22Rv1 (cell line): ENCODE data around the gene RCAN2.

Source experiments
- H3K27ac ChIP-seq: fragments of 450-650 bp; 2 replicates; pipeline ENCODE4 v1.5.1; 2017
- ZFX ChIP-seq: fragments of 450-650 bp; IDR thresholded peaks from 2 replicates; pipeline ENCODE4 v1.6.1; 2017; ENCODE audit warnings: antibody characterized with exemption, borderline replicate concordance
- TF ChIP-seq, protein P1 (sequence below): fragments of 450-650 bp; IDR thresholded peaks from 2 replicates; pipeline ENCODE4 v1.5.1; 2017; ENCODE audit warnings: mild to moderate bottlenecking

RCAN2 gene

DNA sequence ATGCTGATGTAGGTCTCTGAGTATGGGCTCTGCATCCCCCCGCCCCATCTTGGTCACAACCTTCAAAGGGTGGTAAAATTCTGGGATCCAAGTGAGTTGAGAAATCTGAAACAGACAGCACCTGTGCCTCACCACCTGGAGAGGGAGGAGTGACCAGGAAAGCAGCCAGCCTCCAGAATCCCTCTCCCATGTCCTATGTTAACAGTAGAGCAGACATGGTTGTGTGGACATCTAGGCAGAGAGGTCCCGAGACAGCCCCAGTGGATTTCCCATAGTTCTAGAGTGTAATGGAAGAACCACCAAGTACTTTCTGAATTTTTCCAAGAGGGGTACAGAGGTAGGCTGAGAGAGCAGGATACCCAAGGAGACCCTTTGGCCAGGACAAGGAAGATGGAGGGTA lies 216.7 kb downstream of the RCAN2 start:
- TF ChIP-seq, protein P1, sequence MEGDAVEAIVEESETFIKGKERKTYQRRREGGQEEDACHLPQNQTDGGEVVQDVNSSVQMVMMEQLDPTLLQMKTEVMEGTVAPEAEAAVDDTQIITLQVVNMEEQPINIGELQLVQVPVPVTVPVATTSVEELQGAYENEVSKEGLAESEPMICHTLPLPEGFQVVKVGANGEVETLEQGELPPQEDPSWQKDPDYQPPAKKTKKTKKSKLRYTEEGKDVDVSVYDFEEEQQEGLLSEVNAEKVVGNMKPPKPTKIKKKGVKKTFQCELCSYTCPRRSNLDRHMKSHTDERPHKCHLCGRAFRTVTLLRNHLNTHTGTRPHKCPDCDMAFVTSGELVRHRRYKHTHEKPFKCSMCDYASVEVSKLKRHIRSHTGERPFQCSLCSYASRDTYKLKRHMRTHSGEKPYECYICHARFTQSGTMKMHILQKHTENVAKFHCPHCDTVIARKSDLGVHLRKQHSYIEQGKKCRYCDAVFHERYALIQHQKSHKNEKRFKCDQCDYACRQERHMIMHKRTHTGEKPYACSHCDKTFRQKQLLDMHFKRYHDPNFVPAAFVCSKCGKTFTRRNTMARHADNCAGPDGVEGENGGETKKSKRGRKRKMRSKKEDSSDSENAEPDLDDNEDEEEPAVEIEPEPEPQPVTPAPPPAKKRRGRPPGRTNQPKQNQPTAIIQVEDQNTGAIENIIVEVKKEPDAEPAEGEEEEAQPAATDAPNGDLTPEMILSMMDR = no peak
- TF ChIP-seq ZFX = no peak
- no peak overlapping the region for H3K27ac ChIP-seq

DNA sequence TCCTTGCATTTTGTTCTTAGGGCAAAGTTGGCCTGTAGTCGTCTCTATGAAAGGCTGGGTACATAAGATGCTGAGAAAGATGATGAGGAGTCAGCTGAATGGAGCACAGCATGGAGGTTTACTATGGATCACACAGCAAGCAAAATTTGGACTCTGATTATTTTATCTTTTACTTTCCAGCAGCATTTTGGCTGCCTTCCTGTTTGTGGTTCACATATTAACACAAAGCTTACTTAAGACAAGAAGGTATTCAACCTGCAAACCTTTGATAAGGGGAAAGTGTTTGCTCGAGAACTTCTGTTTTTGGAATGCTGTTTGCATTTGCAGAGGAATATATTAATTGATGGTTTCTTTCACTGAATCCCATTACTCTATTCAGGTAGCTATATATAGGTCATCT lies 217.3 kb downstream of the RCAN2 start:
- TF ChIP-seq ZFX = no peak
- TF ChIP-seq, protein P1 = no peak

DNA sequence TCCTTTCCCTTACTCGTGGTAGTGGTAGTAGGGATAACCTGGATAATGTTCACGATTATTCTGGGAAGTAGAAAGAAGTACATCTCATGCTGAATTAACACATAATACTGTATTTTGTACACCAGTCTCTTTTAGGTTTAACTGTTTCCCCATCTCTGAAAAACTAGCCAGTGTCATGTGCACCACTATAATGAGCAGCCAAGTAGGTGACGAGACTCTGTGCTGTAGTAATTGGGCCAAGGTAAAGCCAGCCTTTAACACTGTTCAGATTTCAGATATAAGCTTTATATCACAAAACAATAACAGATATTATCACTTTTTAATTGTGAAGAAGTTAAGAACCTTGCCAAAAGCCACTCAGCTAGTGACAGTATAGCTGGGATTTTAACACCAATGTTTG lies 219.5 kb downstream of the RCAN2 start:
- H3K27ac ChIP-seq = no peak overlapping the region
- no peak for TF ChIP-seq ZFX
- TF ChIP-seq, protein P1 = no peak

More for the DNA sequence above, 217.3 kb downstream of the RCAN2 start:
- no peak overlapping the region for H3K27ac ChIP-seq

DNA sequence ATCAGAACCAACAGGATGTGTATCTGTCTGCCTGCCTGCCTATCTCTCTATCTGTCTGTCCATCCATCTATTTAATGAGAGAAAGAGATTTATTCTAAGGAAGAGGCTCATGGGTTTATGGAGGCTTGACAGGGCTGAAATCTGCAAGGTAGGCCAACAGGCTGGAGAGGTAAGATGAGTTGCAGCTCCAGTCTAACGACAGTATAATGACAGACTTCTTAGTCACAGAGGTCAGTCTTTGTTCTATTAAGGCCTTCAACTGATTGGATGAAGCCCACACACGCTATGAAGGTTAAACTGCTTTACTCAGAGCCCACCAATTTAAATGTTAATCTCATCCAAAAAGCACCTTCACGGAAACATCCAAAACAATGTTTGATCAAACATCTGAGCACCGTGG lies 220.1 kb downstream of the RCAN2 start:
- no peak overlapping the region for H3K27ac ChIP-seq
- TF ChIP-seq, protein P1 = no peak
- no peak for TF ChIP-seq ZFX

DNA sequence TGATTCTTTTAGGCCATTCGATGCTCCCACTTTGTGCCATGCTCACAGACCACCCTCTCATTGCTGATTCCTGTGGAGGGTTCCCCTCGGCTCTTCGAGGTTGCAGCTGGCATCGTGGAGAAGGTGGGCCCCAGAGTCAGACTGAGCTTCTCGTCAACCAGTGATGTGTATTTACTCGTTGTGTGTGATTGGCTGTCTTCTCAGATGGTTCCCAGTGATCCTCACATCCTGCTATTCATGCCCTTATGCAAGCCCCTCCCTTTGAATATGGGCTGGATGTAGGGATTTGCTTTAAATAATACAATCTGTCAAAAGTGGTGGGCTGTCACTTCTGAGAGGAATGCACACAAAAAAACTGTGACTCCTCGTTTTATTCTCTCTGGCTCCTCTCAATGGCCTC lies 220.9 kb downstream of the RCAN2 start:
- no peak overlapping the region for H3K27ac ChIP-seq

DNA sequence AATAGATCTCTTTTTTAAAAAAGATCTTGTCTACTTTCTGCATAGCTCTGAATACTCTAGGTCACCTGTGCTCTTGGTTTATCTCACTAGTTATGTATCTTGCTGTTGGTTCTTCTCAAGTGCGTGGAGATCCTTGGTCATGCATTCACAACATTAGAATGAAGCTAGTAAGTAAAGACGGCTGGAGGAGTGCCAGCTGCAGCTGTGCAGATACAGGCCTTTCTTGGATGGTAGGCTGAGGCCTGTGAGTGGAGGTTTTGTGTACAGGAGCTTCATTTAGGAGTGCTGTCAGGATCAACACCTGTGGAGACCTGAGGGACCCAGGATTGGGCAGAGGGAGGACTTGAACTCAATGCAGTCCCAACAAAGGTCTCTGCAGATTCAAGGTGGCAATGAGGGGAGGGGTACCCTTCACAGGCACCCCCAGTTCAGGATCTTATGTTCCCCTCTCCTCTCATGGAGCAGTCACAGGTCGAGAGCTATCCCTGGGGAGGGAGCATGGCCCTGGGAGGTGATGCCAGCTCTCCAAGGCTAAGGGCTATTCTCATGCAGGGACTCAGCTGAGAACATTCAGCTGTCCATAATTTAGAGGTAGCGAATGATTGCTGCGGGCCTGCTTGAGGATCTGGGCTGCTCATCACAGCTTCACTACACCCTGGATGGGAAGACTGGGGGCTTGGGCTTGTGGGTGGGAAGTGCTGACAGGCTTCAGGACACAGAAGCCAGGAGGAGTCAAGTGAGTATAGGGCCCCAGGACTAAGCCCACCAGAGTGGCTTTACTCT lies 221.6 kb downstream of the RCAN2 start:
- H3K27ac ChIP-seq = no peak overlapping the region
- TF ChIP-seq, protein P1 = no peak
- TF ChIP-seq ZFX = no peak

More for the DNA sequence above, 220.9 kb downstream of the RCAN2 start:
- no peak for TF ChIP-seq ZFX
- TF ChIP-seq, protein P1 = no peak

DNA sequence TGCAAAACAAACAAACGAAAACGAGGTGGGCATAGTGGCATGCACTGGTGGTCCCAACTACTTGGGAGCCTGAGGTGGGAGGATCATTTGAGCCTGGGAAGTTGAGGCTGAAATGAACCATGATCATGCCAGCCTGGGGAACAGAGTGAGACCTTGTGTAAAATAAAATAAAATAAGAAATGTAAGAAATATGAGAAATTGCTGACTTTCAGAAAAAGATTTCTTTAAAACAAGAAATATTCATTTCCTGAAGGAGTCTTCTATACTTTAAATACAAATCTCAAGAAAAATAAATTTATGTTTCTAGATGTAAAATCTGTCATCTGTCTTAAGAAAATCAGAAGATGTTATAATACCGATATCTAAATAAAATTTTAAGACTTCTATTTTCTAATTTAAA lies 223.7 kb downstream of the RCAN2 start:
- H3K27ac ChIP-seq = no peak overlapping the region
- TF ChIP-seq, protein P1 = no peak
- TF ChIP-seq ZFX = no peak
